GM20000 (cell line): Measurements from ENCODE around the gene SPR.
A peak's percentile ranks its signal among the peaks of the same experiment; 100 is the strongest.

Experiments used
- DNase-seq: peaks from one replicate; pipeline ENCODE4 v3.0.0; 2012; ENCODE audit warnings: low spot score
- CTCF ChIP-seq: IDR thresholded peaks from 2 replicates; pipeline ENCODE4 v1.5.1; 2012; ENCODE audit warnings: mild to moderate bottlenecking, control low read depth; ENCODE audit errors: extremely low read depth, missing control alignments

The SPR gene

DNA sequence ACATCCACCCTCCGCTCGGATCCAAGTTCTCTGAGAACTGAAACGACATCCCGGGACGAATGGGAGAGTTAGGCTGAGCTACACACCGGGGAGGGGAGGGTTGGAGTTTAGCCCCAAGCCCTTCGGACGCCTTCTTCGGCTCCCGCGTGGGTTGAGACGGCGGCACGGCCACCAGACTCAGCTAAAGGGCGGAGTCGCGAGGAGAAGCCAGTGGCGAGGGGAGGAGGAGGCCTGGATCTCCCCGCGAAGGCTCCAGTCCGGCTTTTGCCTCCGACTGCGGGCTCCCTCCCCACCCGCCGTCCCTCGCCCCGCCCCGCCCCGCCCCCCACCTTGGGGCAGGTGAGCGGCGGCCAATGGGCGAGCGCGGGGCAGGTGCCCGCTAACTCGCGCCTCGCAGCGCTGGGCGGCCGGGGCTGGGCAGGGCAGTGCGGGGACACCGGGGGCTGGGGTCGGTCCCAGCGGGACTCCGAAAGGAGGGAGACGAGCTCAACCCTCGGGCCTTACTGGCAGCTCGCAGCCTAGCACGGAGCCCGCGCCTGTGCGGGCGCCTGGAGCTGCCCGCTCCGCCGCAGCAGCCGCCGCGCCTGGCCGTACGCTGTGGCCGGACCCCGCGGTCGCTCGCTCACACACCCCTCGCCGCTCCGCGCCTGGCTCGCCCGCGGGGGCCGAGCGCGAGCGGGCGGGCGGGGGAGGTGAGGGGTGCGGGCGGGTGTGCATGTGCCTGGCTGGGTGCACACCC is 30.1 kb downstream of the SPR start, which contains the start of gene EMX1:
Gene EMX1 (plus strand): TSS at position 382 of the 739 bp plus-strand sequence. CDS start 334 bp downstream, at position 716.
- DNase-seq = peak; percentile 89
- TF ChIP-seq CTCF = no peak

- TF ChIP-seq CTCF = no peak
- DNase-seq = peak; percentile 55
Measured at GRCh38 chr2:72917877-72918553, 30.8 kb downstream of the SPR start.

GRCh38 chr2:72919414-72920317 is 32.5 kb downstream of the SPR start:
- TF ChIP-seq CTCF = no peak
- no peak for DNase-seq

DNA sequence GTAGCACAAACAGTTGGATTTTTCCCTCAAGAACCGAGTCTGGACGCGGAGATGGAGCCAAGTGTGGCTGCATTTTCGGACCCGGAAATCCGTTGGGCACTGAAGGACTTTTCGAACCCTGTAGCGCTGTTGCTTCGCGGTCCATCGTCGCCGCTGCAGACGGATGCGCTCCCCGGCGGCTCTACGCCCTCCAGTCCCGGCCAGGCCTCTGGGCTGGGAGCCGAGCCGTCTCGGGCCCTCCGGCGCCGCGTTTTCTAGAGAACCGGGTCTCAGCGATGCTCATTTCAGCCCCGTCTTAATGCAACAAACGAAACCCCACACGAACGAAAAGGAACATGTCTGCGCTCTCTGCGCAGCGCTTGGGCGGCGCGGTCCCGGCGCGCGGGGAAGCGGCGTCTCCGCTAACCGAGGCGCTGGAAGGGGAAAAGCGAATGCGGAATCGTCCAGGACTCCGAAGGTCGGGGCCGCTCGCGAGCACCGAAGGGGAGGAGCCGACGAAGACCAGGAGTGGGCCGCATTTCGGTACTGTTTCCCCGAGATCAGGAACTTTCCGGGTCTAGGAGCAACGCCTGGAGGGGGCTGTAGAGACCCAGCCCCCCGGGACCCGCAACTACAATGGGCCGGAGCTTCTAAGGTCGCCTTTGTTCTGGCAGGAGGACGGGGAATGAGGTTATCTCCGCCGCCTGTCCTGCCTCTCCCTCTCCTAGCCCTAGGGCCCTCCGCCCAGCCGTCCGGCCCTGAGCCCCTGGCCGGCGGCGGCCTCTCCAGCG is 33.3 kb downstream of the SPR start:
- peak; percentile 56 for DNase-seq
- TF ChIP-seq CTCF = no peak

- DNase-seq = no peak
- no peak for TF ChIP-seq CTCF
Measured at GRCh38 chr2:72921088-72921851, 34.1 kb downstream of the SPR start.

- no peak for DNase-seq
- no peak for TF ChIP-seq CTCF
Measured at GRCh38 chr2:72921853-72922252, 34.6 kb downstream of the SPR start.
